Measurements from ENCODE around the gene EPHB1.

Gene EPHB1

DNA sequence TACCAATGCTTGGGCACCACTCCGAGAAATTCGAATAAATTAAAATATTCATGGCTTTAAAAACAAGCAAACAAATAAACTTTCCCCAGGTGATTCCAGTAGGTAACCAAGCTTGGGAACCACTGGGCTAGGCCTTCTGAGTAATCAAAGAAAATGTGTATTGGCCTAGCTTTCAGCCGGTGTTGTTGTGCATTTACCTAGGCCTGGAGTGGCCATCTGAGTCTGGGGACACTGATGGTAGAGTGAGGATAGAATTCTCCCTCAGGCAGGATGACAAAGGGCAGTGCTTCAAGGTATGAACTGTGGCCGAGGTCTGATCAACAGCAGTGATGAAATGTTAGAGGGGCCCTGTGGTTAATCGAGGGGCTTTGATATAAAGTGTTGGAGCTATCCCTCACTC is 440.5 kb downstream of the EPHB1 start:
- no peaks in the 10 kb centered on the region for H3K36me3 ChIP-seq
- H3K27me3 ChIP-seq, result peaks cover 10% of the 10 kb centered on the region
- TF ChIP-seq, protein P1, sequence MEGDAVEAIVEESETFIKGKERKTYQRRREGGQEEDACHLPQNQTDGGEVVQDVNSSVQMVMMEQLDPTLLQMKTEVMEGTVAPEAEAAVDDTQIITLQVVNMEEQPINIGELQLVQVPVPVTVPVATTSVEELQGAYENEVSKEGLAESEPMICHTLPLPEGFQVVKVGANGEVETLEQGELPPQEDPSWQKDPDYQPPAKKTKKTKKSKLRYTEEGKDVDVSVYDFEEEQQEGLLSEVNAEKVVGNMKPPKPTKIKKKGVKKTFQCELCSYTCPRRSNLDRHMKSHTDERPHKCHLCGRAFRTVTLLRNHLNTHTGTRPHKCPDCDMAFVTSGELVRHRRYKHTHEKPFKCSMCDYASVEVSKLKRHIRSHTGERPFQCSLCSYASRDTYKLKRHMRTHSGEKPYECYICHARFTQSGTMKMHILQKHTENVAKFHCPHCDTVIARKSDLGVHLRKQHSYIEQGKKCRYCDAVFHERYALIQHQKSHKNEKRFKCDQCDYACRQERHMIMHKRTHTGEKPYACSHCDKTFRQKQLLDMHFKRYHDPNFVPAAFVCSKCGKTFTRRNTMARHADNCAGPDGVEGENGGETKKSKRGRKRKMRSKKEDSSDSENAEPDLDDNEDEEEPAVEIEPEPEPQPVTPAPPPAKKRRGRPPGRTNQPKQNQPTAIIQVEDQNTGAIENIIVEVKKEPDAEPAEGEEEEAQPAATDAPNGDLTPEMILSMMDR (IDR thresholded peaks at IDR 0.05), result no peak
- H3K4me3 ChIP-seq (ENCODE audit: low read depth in 1 of 2, low read length in 1 of 2), result no peak overlapping the region
- no peaks in the 10 kb centered on the region for H3K4me1 ChIP-seq (ENCODE audit: control insufficient read depth in 1 of 2, insufficient read depth in 1 of 2, low read depth in 1 of 2, low read length in 1 of 2)
- no peaks in the 10 kb centered on the region for H3K9me3 ChIP-seq
- no peak overlapping the region for H3K27ac ChIP-seq

DNA sequence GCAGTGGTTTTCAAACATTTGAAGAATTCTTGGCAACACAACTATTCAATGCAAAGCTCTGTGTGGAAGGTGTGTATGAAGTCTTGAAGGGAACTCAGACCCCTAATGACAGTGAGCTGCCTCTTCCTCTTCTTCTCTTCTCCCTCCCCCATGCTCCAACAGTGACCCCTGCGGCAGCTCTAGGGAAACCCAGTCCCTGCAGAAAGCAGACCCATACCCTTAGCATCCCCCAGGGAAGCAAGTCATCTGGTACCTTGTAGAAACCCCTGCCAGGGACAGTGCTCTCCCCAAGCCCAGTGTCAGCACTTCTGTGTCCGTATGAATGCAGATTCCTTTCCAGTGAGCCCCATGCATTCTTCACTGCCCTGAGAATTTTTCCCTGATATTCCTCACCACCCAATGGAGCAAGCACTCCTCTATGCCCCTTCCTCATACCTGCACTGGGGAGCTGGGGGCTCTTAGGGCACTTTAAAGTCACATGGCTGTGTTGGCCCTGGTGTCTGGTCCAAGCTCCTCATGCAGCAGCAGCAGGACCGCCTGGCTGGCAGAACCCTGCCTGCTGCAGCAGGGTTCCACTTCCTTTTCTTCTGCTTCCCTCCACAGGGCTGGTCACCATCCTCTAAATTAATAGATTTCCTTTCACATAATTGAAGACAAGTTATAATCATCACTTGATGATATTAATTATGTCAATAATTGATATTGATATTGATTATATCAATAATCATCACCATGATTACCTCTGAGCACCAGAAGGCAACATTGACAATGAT is 442.5 kb downstream of the EPHB1 start:
- TF ChIP-seq, protein P1 (IDR thresholded peaks at IDR 0.05), result no peak
- no peaks in the 10 kb centered on the region for H3K36me3 ChIP-seq
- H3K27me3 ChIP-seq, result peaks cover 10% of the 10 kb centered on the region
- no peaks in the 10 kb centered on the region for H3K4me1 ChIP-seq (ENCODE audit: control insufficient read depth in 1 of 2, insufficient read depth in 1 of 2, low read depth in 1 of 2, low read length in 1 of 2)
- no peaks in the 10 kb centered on the region for H3K9me3 ChIP-seq
- no peak overlapping the region for H3K4me3 ChIP-seq (ENCODE audit: low read depth in 1 of 2, low read length in 1 of 2)
- no peak overlapping the region for H3K27ac ChIP-seq

DNA sequence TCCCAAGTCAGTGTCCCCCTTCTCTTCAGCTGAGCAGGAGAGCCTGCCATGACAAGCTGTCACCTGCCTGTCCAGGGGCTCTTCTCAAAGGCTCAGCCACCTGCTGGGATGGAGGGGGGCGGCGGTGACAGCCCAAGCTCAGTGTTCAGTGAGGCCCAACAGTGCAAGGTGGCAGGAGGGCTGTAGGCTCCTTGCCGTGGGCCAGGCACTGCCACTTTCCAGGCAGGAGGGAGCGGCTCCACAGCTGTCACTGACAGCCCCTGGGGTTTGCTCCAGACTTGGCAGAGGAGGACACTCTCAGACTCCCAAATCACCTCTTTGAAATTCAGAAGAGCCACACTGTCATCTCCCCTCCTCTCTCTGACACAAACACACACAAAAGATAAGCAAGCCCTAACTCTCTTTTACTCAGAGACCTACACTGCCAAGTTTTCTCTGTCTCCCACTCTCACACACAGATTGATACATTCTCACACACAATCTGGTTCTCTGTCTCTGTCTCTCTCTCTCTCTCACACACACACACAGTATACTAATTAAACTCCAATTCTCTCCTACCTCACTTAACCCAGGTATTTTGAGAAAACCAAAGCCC is 443.3 kb downstream of the EPHB1 start:
- Histone ChIP-seq H3K4me1 (ENCODE audit: control insufficient read depth in 1 of 2, insufficient read depth in 1 of 2, low read depth in 1 of 2, low read length in 1 of 2) (no peaks in the 10 kb centered on the region), H3K36me3 (no peaks in the 10 kb centered on the region), H3K27me3 (peaks cover 10% of the 10 kb centered on the region), H3K27ac (no peak overlapping the region), H3K9me3 (no peaks in the 10 kb centered on the region), H3K4me3 (ENCODE audit: low read depth in 1 of 2, low read length in 1 of 2) (no peak overlapping the region)
- TF ChIP-seq, protein P1 (IDR thresholded peaks at IDR 0.05), result no peak

DNA sequence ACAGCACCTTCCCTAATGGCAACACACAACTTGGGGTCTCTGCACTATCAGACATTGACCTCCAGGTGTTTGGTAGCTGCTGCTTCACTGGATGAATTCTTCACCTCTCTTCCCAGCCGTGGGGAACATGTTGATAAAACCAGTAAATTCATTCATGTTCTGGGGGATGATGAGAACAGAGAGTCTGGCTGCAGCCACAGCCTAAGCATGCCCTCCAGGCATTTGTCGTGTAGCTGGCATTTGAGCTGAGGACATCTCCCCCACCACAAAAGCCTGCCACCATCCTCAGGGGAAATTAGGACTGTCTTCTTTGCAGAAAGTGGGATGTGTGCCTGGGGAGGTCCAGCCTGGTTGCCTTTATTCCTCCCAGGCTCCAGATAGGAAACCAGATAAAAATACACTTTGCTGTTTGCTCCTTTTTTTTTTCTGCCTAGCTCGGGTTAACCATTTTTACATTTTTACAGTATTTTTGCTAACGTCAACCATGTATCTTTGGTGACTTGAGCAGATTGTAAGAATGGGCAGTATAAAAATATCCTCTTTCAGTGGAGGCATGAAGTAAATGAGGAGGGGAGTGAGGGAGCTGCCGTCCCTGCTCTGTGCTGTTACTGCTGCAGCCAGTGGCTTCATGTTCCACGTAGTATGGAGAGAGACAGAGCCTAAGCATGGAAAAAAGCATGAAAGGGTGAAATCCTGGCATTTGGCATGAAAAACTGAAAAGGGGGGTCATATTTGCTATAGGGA is 444.0 kb downstream of the EPHB1 start:
- Histone ChIP-seq H3K36me3 (no peaks in the 10 kb centered on the region), H3K27me3 (peaks cover 10% of the 10 kb centered on the region), H3K9me3 (no peaks in the 10 kb centered on the region), H3K4me1 (ENCODE audit: control insufficient read depth in 1 of 2, insufficient read depth in 1 of 2, low read depth in 1 of 2, low read length in 1 of 2) (no peaks in the 10 kb centered on the region), H3K27ac (no peak overlapping the region), H3K4me3 (ENCODE audit: low read depth in 1 of 2, low read length in 1 of 2) (no peak overlapping the region)
- TF ChIP-seq, protein P1 (IDR thresholded peaks at IDR 0.05), result no peak

DNA sequence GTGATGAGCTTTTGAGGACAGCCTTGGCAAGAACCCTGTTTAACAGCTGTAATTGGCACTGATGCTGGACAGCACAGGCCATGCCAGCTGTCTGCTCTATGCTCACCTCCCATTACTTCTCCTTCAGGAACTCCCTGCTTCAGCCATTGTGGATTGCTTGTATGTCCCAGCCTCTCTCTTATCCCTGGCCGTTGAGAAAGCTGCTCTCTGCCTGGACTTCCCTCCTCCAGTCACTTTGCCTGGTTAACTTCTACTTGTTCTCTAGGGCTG is 444.5 kb downstream of the EPHB1 start:
- no peaks in the 10 kb centered on the region for H3K9me3 ChIP-seq
- no peaks in the 10 kb centered on the region for H3K36me3 ChIP-seq
- TF ChIP-seq, protein P1 (IDR thresholded peaks at IDR 0.05), result no peak
- H3K4me3 ChIP-seq (ENCODE audit: low read depth in 1 of 2, low read length in 1 of 2), result no peak overlapping the region
- H3K27me3 ChIP-seq, result peaks cover 10% of the 10 kb centered on the region
- H3K4me1 ChIP-seq (ENCODE audit: control insufficient read depth in 1 of 2, insufficient read depth in 1 of 2, low read depth in 1 of 2, low read length in 1 of 2), result no peaks in the 10 kb centered on the region
- H3K27ac ChIP-seq, result no peak overlapping the region

Data from neutrophil (primary cell).